ENCODE data around the gene RAB11B. TPM values are rescaled to one million over a fixed set of nuclear protein-coding genes. Genes with fewer than 3 reads are reported as not detected.
A peak's percentile ranks its signal among the peaks of the same experiment; 100 is the strongest.

RAB11B gene
- total and polyA plus RNA-seq, 10 of the 15 experiments (the other 5 are each of a cell fraction or from before 2014, with no cell fraction given) = 0.92 to 82.5 (median 17.9) TPM

DNA sequence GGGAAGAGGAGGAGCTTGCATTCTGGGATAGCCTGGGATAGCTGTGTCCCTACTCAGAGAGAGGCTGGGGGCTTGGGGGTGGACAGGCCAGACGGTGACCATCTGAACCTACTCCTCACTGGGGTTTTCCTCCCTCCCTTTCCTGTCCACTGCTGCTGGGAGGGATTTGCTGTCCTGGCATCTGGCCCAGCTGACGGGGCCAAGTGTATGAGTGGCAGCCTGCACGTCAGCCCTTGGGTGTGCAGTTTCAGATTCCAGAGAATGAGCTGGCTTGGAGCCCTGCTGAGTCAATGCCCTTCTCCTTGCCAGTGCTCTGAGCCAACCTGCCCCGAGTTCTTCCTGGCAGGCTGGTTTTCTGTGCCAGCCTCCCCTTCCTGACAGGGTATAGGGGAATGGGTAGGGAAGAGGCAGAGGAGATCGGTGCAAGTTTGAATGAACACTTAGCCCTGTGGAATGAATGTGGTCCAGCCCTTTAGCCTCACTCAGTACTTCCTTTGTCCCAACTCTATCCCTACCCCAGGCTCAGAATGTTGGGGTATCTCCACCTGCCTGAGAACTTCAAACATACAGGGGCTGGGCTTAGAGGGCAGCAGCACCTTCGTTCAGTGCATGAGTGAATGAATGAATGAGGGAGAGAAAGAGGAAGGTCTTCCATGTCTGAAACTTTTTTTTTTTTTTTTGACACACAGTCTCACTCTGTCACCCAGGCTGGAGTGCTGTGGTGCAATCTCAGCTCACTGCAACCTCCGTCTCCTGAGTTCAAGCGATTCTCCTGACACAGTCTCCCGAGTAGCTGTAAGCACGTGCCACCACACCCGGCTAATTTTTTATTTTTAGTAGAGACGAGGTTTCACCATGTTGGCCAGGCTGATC lies 28.0 kb upstream of the RAB11B start:
- H3K4me2 ChIP-seq (ENCODE audit: control insufficient read depth, insufficient read depth) = no peak overlapping the region
- no peaks in the 10 kb centered on the region for H3K79me2 ChIP-seq (ENCODE audit: control insufficient read depth, insufficient read depth, low read length)
- intact Hi-C loops (cut with micrococcal nuclease; ENCODE audit: unreplicated experiment) = no loop called here
- WGBS (ENCODE audit: insufficient coverage, insufficient replicate concordance, low lambda C conversion rate, missing lambda C conversion rate) = 44% methylated on average over 12 of the region's 12 CpGs
- no peaks in the 10 kb centered on the region for H3K9me3 ChIP-seq (replicated peaks; ENCODE audit: control insufficient read depth, insufficient read depth, low read length)
- no peaks in the 10 kb centered on the region for H3K36me3 ChIP-seq (ENCODE audit: control insufficient read depth in 2 of 2, insufficient read depth in 2 of 2, low read length in 1 of 2)
- no peak overlapping the region for H3K27ac ChIP-seq (ENCODE audit: control insufficient read depth, insufficient read depth)
- SMC1A ChIA-PET (ENCODE audit: uncharacterized antibody, unreplicated experiment) = interaction anchor here (1.0 to 1.2 kb wide), 2 partner anchors 41 to 144 kb away, joined by 3 read pairs; partner anchors contain the start of genes NDUFA7 and RPS28
- H3K9ac ChIP-seq (ENCODE audit: control insufficient read depth, insufficient read depth, low read length) = no peak overlapping the region
- no peaks in the 10 kb centered on the region for H3K4me1 ChIP-seq (ENCODE audit: control insufficient read depth, insufficient read depth, low read length)
- no peak overlapping the region for H3K4me3 ChIP-seq
- DNase-seq (ENCODE audit: low read depth, low spot score) (no peak), FAIRE-seq (no peak), ATAC-seq (no peak)
- POLR2A ChIA-PET = interaction anchor here (0.6 to 0.7 kb wide), 2 partner anchors 37 to 155 kb away, joined by 4 read pairs; no protein-coding TSS in a partner anchor
- no peak overlapping the region for H2AFZ ChIP-seq (ENCODE audit: control insufficient read depth, low read depth, low read length)
- RAD21 ChIA-PET (ENCODE audit: unreplicated experiment) = interaction anchor here (1.3 kb wide), 1 partner anchor 10 kb away, joined by 3 read pairs; no protein-coding TSS in a partner anchor
- TF ChIP-seq ETV6 (conservative IDR thresholded peaks at IDR 0.05 in 1 of 2, IDR thresholded peaks at IDR 0.05 in 1 of 2; ENCODE audit: borderline replicate concordance in 1 of 2, low read depth in 1 of 2) (no peak), ZNF24 (IDR thresholded peaks at IDR 0.05) (0 out of 2 replicates have a peak, but pooled peaks have one; percentile 51)
- TF ChIP-seq, protein P1, sequence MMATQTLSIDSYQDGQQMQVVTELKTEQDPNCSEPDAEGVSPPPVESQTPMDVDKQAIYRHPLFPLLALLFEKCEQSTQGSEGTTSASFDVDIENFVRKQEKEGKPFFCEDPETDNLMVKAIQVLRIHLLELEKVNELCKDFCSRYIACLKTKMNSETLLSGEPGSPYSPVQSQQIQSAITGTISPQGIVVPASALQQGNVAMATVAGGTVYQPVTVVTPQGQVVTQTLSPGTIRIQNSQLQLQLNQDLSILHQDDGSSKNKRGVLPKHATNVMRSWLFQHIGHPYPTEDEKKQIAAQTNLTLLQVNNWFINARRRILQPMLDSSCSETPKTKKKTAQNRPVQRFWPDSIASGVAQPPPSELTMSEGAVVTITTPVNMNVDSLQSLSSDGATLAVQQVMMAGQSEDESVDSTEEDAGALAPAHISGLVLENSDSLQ (IDR thresholded peaks at IDR 0.05) = peak; percentile 62; the same call in 1 of the 2 replicates
- BruUV-seq (replicated peaks) = no TSS peak
- in situ Hi-C loops (cut with MboI) = no loop called here
- CTCF ChIA-PET = interaction anchor here (1.1 to 2.8 kb wide), 3 partner anchors 8 to 216 kb away, joined by 3 to 8 read pairs (median 4); no protein-coding TSS in a partner anchor
- H4K20me1 ChIP-seq (ENCODE audit: control insufficient read depth, insufficient read depth) = no peaks in the 10 kb centered on the region
- H3K27me3 ChIP-seq (replicated peaks in 1 of 2; ENCODE audit: control insufficient read depth in 2 of 2, insufficient read depth in 2 of 2, low read length in 1 of 2) = peaks cover 0 to 6% of the 10 kb centered on the region in 2 experiments; a peak in 2 of 4 replicates
